Measurements from ENCODE around the gene P2RX1.
"Not testable (repeated sequence)": the region's sequence is repeated elsewhere in the genome, so short reads cannot be mapped to it uniquely, and the experiment has no call there.

The P2RX1 gene

GRCh38 chr17:3857261-3858105 is 58.8 kb downstream of the P2RX1 start:
- DNase-seq (ENCODE audit: low spot score) = no peak

- not testable (repeated sequence) for DNase-seq (ENCODE audit: low spot score)
Measured at GRCh38 chr17:3854204-3854603, 62.1 kb downstream of the P2RX1 start.

DNA sequence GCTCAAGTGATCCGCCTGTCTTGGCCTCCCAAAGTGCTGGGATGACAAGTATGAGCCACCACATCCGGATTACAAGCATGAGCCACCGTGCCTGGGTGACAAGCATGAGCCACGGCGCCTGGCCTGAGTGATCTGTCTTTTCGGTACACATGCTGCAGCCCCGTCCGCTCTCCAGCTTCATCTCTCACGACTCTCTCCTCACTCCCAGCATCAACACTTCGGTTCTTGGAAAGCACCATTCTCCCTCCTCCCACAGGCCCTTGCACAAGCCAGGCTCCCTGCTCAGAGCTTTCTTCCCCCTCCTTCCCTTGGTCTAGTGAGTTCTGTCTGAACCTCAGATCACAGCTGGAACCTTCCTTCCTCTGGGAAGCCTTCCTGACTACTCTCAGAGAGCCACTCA is 63.7 kb downstream of the P2RX1 start:
- DNase-seq (ENCODE audit: low spot score) = no peak

- no peak for DNase-seq (ENCODE audit: low spot score)
Measured at GRCh38 chr17:3851461-3852100, 64.7 kb downstream of the P2RX1 start.

DNA sequence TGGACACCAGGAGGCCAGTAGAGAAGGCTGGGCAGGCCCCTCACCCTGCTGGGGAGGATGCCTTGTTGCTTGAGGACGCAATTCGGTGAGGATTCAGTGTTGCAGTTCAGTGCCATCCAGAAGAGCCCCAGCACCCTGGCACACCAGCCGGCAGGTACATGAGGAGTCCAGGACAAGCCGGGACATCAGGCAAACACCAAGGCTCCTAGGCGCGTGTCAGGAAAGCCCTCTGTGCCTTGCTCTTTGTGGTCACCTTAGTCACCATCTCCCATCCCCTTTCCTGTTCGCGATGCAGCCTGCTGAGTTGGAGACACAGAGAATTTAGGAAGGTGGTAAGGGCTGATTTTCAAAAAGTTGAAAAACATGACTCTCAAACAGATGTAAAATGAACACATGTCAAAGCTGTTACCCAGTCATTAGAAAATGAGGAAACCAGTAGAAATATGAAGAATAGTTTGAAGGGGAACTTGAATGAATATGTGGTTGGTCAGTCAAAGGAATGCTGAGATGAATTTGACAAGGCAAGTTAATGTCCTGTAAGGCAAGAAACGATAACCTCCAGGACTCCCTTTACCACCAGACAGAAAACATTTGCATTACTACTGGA is 67.9 kb downstream of the P2RX1 start:
- no peak for DNase-seq (ENCODE audit: low spot score)

GRCh38 chr17:3847165-3847670 is 69.0 kb downstream of the P2RX1 start:
- DNase-seq (ENCODE audit: low spot score) = no peak
